Adipocyte (in vitro differentiated cells): ENCODE measurements around the gene SEMA6D.
A peak's percentile ranks its signal among the peaks of the same experiment; 100 is the strongest.

ENCODE experiments used
- DNase-seq: peaks from one replicate; pipeline ENCODE4 v3.0.0-alpha.2; 2015; ENCODE audit warnings: low read depth
- H3K27me3 ChIP-seq: replicated peaks from 2 replicates; pipeline ENCODE4 v1.7.0; 2013; ENCODE audit warnings: mild to moderate bottlenecking, low read length, moderate library complexity; ENCODE audit not compliant: control insufficient read depth, insufficient read depth
- H3K36me3 ChIP-seq: 2 replicates; pipeline ENCODE4 v1.7.0; 2013; ENCODE audit warnings: low read length, mild to moderate bottlenecking, moderate library complexity; ENCODE audit not compliant: control insufficient read depth, insufficient read depth, severe bottlenecking
- H3K4me1 ChIP-seq: 2 replicates; pipeline ENCODE4 v1.7.0; 2013; ENCODE audit warnings: mild to moderate bottlenecking, low read length, moderate library complexity; ENCODE audit not compliant: control insufficient read depth, insufficient read depth
- H3K4me3 ChIP-seq: 2 replicates; pipeline ENCODE4 v1.7.0; 2013; ENCODE audit warnings: mild to moderate bottlenecking, low read length, moderate library complexity
- H3K9ac ChIP-seq: 2 replicates; pipeline ENCODE4 v1.7.0; 2013; ENCODE audit warnings: mild to moderate bottlenecking, low read length, moderate library complexity
- H3K9me3 ChIP-seq: 2 replicates; pipeline ENCODE4 v1.7.0; 2013; ENCODE audit warnings: mild to moderate bottlenecking, low read length, moderate library complexity; ENCODE audit not compliant: control insufficient read depth

Gene SEMA6D

GRCh38 chr15:47744496-47744895, 27.2 kb downstream of the SEMA6D start:
- no peak for DNase-seq
- H3K4me3 ChIP-seq = no peak overlapping the region
- no peaks in the 10 kb centered on the region for H3K4me1 ChIP-seq
- no peak overlapping the region for H3K9ac ChIP-seq
- no peaks in the 10 kb centered on the region for H3K36me3 ChIP-seq
- H3K9me3 ChIP-seq = no peaks in the 10 kb centered on the region
- no peaks in the 10 kb centered on the region for H3K27me3 ChIP-seq

GRCh38 chr15:47744973-47745372, 27.7 kb downstream of the SEMA6D start:
- H3K9me3 ChIP-seq = no peaks in the 10 kb centered on the region
- H3K9ac ChIP-seq = no peak overlapping the region
- no peaks in the 10 kb centered on the region for H3K4me1 ChIP-seq
- no peak for DNase-seq
- H3K36me3 ChIP-seq = no peaks in the 10 kb centered on the region
- H3K27me3 ChIP-seq = no peaks in the 10 kb centered on the region
- H3K4me3 ChIP-seq = no peak overlapping the region

GRCh38 chr15:47746516-47746915, 29.2 kb downstream of the SEMA6D start:
- Histone ChIP-seq H3K9ac (no peak overlapping the region), H3K27me3 (no peaks in the 10 kb centered on the region)
- DNase-seq = no peak

GRCh38 chr15:47750030-47750739, 32.9 kb downstream of the SEMA6D start:
- H3K9ac ChIP-seq = no peak overlapping the region
- H3K4me1 ChIP-seq = no peaks in the 10 kb centered on the region
- DNase-seq = peak; percentile 53
- H3K4me3 ChIP-seq = no peak overlapping the region
- no peaks in the 10 kb centered on the region for H3K27me3 ChIP-seq
- H3K36me3 ChIP-seq = no peaks in the 10 kb centered on the region
- peaks cover 17% of the 10 kb centered on the region for H3K9me3 ChIP-seq

More at GRCh38 chr15:47746516-47746915, 29.2 kb downstream of the SEMA6D start:
- Histone ChIP-seq H3K4me1 (no peaks in the 10 kb centered on the region), H3K9me3 (no peaks in the 10 kb centered on the region), H3K36me3 (no peaks in the 10 kb centered on the region), H3K4me3 (no peak overlapping the region)

GRCh38 chr15:47750740-47751262, 33.5 kb downstream of the SEMA6D start:
- Histone ChIP-seq H3K9me3 (peaks cover 21% of the 10 kb centered on the region), H3K9ac (no peak overlapping the region), H3K27me3 (no peaks in the 10 kb centered on the region), H3K4me3 (no peak overlapping the region), H3K36me3 (no peaks in the 10 kb centered on the region), H3K4me1 (no peaks in the 10 kb centered on the region)
- DNase-seq = no peak

- Histone ChIP-seq H3K4me1 (no peaks in the 10 kb centered on the region), H3K36me3 (no peaks in the 10 kb centered on the region), H3K27me3 (no peaks in the 10 kb centered on the region), H3K4me3 (no peak overlapping the region), H3K9me3 (peaks cover 27% of the 10 kb centered on the region), H3K9ac (no peak overlapping the region)
- no peak for DNase-seq
Measured at GRCh38 chr15:47753591-47753990, 36.3 kb downstream of the SEMA6D start.

GRCh38 chr15:47754312-47754711, 37.0 kb downstream of the SEMA6D start:
- no peak overlapping the region for H3K4me3 ChIP-seq
- H3K27me3 ChIP-seq = no peaks in the 10 kb centered on the region
- no peak overlapping the region for H3K9ac ChIP-seq
- no peaks in the 10 kb centered on the region for H3K4me1 ChIP-seq
- no peaks in the 10 kb centered on the region for H3K36me3 ChIP-seq
- DNase-seq = no peak
- H3K9me3 ChIP-seq = peaks cover 27% of the 10 kb centered on the region

- no peaks in the 10 kb centered on the region for H3K27me3 ChIP-seq
- H3K9me3 ChIP-seq = peaks cover 27% of the 10 kb centered on the region
- H3K4me3 ChIP-seq = no peak overlapping the region
- H3K4me1 ChIP-seq = no peaks in the 10 kb centered on the region
- H3K9ac ChIP-seq = no peak overlapping the region
- no peak for DNase-seq
- H3K36me3 ChIP-seq = no peaks in the 10 kb centered on the region
Measured at GRCh38 chr15:47755941-47756340, 38.6 kb downstream of the SEMA6D start.

- Histone ChIP-seq H3K9ac (no peak overlapping the region), H3K9me3 (peaks cover 27% of the 10 kb centered on the region), H3K27me3 (no peaks in the 10 kb centered on the region), H3K36me3 (no peaks in the 10 kb centered on the region), H3K4me1 (no peaks in the 10 kb centered on the region), H3K4me3 (no peak overlapping the region)
- DNase-seq = peak; percentile 66
Measured at GRCh38 chr15:47756872-47757271, 39.6 kb downstream of the SEMA6D start.

GRCh38 chr15:47757331-47757730, 40.0 kb downstream of the SEMA6D start:
- Histone ChIP-seq H3K4me1 (no peaks in the 10 kb centered on the region), H3K9ac (no peak overlapping the region), H3K9me3 (peaks cover 27% of the 10 kb centered on the region), H3K36me3 (no peaks in the 10 kb centered on the region), H3K27me3 (no peaks in the 10 kb centered on the region), H3K4me3 (no peak overlapping the region)
- no peak for DNase-seq

- Histone ChIP-seq H3K4me1 (no peaks in the 10 kb centered on the region), H3K27me3 (no peaks in the 10 kb centered on the region), H3K9me3 (no peaks in the 10 kb centered on the region), H3K9ac (no peak overlapping the region), H3K36me3 (peaks cover 19% of the 10 kb centered on the region), H3K4me3 (no peak overlapping the region)
- no peak for DNase-seq
Measured at GRCh38 chr15:47762621-47763020, 45.3 kb downstream of the SEMA6D start.

- no peaks in the 10 kb centered on the region for H3K4me1 ChIP-seq
- DNase-seq = no peak
- H3K9ac ChIP-seq = no peak overlapping the region
- no peak overlapping the region for H3K4me3 ChIP-seq
- no peaks in the 10 kb centered on the region for H3K27me3 ChIP-seq
- no peaks in the 10 kb centered on the region for H3K9me3 ChIP-seq
- H3K36me3 ChIP-seq = peaks cover 19% of the 10 kb centered on the region
Measured at GRCh38 chr15:47764666-47765065, 47.4 kb downstream of the SEMA6D start.
